C1 segment of cervical spinal cord (tissue), 14 donors: ENCODE measurements around the gene DNTTIP2.
A peak's percentile ranks its signal among the peaks of the same experiment; 100 is the strongest.
"Not testable (repeated sequence)": the region's sequence is repeated elsewhere in the genome, so short reads cannot be mapped to it uniquely, and the experiment has no call there.

ENCODE experiments used
- DNase-seq, 14 donors: peaks; one replicate each; lab custom pipeline; 2025; lab: John Stamatoyannopoulos, UW

DNTTIP2 gene

DNA sequence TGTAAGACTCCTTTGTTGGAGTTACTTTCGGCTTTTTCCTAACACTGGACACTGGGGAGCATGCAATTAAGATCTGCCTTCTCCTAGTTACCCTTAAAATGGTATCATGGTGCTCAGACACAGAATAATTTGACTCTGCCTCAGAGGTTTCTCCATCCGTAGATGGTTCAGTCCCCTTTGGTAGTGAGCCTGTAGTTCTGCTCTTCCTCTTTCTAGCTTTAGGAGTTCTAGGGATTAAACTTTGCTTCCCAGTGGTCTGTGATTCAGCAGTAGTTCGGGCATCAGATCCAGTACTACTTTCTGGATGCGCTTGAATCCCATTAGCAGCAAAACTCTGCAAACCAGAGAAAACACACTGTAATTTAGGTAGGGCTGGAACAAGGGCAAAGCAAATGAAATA lies 1.5 kb downstream of the DNTTIP2 start:
- no peak for DNase-seq

DNA sequence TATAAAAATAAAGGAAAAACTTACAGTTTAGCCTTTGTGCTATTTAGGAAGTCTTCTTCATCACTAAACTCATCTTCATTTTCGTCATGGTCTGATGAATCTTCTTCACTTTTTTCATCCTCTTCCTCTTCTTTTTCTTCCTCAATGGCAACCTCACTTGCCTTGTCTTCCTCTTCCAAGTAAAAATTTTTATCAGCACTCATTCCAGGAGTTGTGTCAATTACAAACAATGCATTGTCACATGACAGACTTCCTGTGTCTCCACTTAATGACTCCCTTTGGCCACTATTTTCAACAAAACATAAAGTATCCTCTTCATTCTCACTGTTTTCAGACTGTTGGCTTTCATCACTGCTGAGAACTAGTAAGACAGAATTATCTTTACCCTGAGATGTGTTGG lies 2.8 kb downstream of the DNTTIP2 start:
- DNase-seq, result no peak

DNA sequence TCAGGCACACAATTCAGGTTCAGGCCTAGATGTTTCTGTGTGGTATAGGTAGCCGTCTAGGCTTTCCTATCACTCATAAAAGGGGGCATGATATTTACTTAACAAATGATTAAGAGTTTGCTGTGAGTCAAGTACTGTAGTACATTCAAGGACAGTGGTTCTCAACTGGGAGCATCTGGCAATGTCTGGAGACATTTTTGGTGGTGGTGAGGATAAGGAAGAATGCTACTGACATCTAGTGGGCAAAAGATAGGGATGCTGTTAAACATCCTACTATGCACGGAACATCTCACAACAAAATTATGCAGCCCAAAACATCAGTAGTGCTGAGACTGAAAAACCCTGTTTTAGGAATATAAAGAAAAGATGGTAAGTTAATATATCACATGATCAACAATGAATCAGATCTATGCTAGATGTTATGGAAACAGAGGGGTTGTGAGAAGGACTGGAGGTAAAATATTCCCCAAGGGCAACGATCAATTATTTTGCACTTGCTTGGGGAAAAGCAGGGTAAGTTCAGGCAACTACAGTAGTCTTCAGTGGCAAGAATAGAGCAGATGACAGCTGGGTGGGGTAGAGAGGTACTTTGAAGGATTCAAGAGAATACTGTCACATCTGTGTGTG lies 4.9 kb downstream of the DNTTIP2 start:
- no peak for DNase-seq

DNA sequence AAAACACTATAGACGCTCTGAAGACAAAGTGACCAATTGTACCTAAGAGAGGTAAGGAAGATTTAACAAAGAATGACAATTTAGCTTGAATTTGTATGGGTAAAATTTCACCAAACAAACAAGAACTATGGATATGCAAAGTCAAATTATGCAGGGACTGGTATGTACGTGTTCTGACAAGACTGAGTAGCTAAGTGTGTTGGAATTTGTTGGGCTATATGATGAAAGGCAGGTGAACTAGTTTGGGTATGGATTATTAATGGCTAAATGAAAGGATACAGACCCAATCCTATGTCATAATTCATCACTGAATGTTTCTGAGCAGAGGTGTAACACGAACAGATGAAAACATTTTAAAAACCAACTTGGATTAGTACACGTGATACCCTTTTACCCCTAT lies 7.6 kb downstream of the DNTTIP2 start:
- DNase-seq, result no peak

DNA sequence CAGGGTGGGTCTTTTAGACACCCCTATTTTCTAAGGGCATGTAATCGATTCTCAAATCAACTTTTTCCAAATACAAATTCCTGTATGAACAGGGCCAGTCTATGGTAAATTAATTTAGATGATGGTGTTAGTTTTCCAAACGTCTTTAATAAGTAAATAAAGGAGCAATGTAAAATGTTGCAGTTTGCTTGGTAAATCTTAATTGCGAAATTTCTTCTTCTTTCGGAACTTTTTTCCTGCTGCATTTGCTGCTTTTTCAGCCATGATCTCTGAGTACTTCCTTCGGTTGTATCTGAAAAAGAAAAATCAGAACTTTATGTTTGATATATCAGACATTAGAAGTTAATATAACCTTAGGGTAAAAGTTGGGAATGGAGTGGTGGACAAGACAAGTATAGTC lies 9.4 kb downstream of the DNTTIP2 start:
- no peak for DNase-seq

DNA sequence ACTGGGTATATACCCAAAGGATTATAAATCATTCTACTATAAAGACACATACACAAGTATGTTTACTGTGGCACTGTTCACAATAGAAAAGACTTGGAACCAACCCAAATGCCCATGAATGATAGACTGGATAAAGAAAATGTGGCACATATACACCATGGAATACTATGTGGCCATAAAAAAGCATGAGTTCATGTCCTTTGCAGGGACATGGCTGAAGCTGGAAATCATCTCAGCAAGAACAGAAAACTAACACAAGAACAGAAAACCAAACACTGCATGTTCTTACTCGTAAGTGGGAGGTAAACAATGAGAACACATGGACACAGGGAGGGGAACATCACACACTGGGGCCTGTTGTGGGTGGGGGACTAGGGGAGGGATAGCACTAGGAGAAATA lies 10.5 kb downstream of the DNTTIP2 start:
- DNase-seq, result not testable (repeated sequence)

DNA sequence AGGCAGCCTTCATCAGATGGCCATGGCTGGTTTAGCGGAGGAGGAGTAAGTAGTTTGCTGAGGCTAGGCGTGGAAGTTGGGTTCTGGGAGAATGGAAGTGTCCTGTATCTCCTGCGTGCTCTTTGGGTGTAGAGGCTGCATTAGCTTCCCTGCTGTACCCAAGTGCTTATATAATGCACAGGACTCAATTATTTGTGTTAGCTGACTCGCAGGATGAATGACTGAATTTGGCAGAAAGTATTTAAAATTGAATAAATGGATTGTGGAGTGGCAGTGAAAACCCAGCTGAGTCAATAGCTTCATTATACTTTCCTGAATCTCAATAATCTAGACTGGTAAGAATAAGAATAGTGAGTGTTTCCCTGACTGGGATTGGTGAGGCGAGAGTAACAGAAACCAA lies 13.8 kb downstream of the DNTTIP2 start:
- DNase-seq, result no peak

DNA sequence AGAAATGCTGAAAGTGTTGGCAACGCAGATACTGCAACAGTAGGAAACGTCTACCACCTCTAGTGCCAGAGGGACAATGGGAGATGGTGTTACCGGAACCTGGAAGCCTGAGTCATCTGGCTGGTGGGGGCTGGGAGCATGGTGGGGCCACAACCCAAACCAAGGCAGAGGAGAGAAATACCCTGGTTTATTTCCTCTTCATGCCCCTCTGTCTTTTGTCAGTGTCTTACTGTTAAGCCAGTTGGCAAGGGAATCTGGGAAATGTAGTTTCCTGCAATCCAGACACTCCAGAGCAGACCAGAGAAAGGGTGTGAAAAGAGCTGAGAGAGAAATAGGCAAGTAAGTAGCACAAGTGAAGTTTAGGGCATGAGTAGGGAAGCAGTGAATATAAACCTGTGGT lies 14.8 kb downstream of the DNTTIP2 start:
- no peak for DNase-seq

DNA sequence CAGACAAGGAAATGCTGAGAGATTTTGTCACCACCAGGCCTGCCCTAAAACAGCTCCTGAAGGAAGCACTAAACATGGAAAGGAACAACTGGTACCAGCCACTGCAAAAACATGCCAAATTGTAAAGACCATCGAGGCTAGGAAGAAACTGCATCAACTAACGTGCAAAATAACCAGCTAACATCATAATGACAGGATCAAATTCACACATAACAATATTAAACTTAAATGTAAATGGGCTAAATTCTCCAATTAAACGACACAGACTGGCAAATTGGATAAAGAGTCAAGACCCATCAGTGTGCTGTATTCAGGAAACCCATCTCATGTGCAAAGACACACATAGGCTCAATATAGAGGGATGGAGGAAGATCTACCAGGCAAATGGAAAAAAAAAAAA lies 21.4 kb downstream of the DNTTIP2 start:
- not testable (repeated sequence) for DNase-seq

DNA sequence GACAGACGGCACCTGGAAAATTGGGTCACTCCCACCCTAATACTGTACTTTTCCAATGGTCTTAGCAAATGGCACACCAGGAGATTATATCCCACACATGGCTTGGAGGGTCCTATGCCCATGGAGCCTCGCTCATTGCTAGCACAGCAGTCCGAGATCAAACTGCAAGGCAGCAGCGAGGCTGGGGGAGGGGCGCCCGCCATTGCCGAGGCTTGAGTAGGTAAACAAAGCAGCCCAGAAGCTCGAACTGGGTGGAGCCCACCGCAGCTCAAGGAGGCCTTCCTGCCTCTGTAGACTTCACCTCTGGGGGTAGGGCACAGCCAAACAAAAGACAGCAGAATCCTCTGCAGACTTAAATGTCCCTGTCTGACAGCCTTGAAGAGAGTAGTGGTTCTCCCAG lies 23.0 kb downstream of the DNTTIP2 start:
- not testable (repeated sequence) for DNase-seq

DNA sequence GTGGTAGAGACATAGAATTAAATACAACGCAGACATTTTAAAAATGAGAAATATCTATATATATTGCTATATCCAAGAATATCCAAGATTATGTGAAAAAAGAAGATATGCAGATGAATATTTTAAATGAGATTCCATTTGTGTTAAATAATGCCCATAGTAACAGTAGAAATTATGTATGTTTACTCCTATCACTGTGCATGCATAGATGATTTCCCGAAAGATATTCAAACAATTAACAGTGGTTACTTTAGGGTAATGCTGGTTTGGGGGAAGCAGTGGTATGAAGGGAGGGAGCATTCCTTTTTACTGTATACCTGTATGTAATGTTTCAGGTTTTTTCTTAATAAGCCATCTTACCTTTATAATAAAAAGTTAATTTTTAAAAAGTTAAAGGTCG lies 25.1 kb downstream of the DNTTIP2 start:
- no peak for DNase-seq

DNA sequence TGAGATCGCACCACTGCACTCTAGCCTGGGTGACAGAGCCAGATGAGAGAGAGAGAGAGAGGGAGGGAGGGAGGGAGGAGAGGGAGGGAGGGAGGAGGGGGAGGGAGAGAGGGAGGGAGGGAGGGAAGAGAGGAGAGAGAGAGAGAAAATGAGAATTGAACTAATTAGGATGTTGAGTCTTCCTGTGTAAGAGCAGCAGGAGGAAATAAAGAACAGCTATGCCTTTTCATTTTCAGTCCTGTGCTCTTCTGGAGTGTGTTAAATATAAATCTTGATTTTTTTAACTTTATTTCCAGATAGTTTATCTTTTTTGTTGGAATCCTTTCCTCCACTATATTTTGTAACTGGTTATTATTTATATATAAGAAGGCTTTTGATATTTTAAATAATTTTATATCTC lies 27.1 kb downstream of the DNTTIP2 start:
- no peak for DNase-seq

DNA sequence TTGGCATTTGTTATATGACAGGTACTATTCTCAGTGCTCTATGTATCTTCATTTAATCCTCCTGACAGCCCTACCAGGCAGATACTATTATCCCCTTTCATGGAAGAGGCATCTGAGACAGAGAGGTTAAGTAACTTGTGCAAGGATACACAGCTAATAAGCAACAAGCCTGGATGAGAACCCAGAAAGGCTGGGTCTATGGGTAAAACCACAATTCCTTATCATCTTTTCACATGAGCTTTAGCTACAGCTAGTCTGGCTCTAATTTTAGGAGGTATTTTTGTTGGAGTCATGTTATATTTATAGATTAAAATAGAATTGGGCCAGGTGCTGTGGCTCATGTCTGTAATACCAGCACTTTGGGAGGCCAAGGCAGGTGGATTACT lies 27.7 kb downstream of the DNTTIP2 start:
- DNase-seq, result no peak

DNA sequence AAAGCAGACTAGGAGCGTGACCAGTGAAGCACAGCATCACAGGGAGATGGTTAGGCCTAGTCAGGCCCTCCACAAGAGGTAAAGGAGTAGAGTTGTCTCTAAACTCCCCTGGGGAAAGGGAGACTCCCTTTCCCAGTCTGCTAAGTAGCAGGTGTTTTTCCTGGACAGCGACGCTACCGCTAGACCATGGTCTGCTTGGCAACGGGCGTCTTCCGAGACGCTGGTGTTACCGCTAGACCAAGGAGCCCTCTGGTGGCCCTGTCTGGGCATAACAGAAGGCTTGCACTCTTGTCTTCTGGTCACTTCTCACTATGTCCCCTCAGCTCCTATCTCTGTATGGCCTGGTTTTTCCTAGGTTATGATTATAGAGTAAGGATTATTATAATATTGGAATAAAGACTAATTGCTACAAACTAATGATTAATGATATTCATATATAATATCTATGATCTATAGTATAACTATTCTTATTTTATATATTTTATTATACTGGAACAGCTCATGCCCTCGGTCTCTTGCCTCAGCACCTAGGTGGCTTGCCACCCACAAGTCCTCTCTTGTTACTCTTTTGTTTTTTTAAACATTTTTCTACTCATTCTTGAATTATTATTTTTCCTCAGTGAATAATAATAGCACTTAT lies 28.2 kb downstream of the DNTTIP2 start:
- DNase-seq, result peak in 8 of 14 donors; percentile 3 to 31 (median 16)

DNA sequence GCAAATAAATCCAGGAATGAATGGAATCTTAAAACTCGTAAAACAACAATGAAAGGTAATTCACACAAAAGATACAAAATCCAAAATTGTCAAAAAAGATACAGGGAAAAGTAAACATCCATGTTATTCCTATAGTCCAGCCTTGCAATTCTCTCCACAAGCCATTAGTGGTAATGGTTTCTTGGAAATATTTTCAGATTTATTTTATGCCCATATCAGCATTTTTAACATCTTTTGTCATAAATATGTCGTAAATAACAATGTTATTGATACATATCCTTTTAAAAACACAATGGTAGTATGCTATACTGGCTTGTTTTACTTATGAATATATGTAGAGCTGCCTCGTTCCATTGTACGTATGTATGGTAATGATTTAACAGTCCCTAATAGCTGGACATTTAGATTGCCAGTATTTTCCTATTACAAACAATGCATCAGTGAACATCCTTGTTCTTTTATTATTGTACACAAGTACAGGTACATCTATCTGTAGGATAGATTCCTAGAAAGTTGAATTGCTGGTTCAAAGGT lies 30.6 kb downstream of the DNTTIP2 start:
- DNase-seq, result no peak

DNA sequence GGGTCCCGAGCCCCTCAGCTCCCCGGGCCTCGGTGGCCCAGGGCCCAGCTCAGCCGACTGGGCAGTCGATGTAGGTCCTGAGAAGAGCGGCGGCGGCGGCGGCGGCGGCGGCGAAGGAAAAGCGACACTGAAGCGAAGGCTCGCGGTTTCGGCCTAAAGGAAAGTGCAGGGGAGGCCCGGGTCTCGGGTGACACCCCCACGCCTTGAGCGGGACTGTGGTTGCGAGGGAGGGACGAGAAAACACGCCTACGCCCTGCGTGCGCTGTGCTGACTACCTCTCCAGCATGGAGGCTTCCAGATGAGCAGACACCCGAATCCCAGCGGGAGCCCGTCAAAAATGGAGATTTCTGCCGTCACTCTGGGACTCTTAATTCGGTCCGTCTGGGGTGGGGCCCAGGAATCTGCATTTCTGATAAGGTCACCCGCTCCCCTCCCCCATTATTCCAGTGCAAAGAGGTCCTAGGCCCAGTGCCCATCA lies 31.2 kb downstream of the DNTTIP2 start:
- DNase-seq, result peak in 12 of 14 donors; percentile 48 to 79 (median 70)

DNA sequence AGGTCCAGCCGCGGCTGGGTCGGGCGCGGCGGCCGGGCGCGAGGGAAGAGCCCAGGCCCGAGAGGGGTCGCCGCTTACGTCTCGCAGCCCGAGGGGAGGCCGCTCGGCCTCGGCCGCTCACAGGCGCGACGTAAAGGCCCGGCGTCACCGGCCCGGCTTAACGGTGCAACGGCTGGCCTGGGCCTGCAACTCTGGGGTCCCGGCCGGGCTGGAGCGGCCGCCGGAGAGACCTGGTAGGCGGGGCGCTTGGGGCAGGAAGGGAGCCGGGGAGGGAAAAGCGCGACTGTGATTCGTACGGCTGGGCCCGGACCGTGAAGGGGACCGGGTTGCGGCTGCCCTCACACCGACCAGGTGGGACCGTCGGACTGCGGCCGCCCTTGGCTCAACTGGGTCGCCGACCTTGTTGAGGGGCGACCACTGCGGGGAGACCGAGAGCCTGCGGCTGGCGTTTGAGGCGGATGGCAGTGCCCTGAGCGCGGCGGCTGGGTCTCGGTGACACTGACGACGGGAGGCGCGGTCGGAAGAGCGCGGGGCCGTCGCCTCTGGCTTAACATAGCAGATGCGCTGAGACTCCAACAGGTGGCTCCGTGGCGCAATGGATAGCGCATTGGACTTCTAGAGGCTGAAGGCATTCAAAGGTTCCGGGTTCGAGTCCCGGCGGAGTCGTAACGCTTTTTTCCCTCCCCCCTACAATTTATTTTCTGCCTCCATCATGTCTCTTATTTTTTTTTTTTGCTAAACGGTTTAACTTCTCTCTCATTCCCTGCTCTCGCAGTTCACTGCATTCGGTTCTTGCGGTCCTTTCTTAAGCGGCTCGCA lies 31.8 kb downstream of the DNTTIP2 start:
- DNase-seq, result peak; percentile 32 to 91 (median 79)

DNA sequence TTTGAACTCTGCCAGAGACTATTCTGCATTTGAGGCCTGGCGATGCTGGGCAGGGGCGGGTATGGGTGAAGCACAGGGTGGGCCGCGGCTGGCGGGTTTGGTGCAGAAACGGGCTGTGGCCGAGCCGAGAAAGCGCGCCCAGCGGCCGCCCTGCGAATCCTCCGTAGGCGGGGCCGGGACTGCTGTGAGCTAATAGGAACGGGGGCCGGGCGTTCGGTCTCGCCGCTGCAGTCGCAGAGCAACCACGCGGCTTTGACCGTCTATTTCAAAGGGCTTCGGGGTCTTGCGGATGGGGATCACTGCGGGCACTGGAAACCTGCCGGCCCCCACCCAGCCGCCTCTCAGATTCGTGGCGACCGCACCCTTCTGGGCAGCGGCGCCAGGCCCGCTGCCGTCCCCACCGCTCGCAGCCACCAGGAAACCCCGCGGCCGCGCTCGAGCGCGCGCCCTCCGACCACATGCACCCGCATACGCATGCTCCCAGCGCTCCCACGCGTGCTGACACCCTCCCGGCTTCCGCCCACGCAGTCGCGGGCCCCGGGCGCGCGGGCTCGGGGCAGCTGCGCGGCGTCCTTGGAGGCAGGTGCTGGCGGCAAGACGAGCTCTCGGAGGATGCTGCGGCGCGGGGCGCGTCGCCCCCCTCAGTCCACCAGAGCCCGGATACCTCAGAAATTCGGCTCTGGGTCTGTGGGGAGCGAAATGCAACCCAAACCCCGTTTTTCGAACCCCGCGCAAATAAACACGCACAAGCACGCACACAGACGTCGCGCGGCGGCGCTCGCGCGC lies 32.6 kb downstream of the DNTTIP2 start:
- peak; percentile 21 to 94 (median 86) for DNase-seq

DNA sequence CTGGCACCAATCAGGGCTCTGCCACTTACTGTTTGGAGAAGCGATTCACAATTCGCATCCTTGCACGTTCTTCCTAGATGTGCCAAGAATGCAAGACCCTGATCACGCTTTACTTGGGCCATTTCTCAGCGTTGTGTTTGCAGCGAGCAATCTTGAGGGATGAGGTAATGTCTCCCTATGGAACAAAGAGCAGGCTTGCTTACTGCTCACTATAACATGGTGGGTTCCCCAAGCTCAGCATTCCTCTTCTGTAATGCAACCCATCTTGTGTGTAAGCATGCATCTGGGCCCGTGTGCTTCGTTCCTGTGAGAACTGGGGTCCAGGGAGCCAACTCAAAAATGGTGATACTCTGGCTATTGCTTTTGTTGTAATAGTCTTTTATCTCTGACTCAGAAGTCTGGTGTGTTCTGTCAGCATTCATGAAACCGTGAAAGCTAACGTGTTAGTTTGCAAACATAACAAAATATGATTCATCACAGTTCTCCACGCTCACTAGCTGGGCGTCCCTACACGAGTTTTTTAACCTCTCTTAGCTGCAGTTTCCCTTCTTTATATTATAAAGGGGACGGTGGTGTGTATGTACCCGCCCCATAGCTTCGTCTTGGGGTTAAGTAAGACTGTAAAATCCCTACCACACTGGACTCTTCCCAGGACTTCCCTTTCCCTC lies 33.3 kb downstream of the DNTTIP2 start:
- peak in 5 of 14 donors; percentile 22 to 51 (median 28) for DNase-seq

DNA sequence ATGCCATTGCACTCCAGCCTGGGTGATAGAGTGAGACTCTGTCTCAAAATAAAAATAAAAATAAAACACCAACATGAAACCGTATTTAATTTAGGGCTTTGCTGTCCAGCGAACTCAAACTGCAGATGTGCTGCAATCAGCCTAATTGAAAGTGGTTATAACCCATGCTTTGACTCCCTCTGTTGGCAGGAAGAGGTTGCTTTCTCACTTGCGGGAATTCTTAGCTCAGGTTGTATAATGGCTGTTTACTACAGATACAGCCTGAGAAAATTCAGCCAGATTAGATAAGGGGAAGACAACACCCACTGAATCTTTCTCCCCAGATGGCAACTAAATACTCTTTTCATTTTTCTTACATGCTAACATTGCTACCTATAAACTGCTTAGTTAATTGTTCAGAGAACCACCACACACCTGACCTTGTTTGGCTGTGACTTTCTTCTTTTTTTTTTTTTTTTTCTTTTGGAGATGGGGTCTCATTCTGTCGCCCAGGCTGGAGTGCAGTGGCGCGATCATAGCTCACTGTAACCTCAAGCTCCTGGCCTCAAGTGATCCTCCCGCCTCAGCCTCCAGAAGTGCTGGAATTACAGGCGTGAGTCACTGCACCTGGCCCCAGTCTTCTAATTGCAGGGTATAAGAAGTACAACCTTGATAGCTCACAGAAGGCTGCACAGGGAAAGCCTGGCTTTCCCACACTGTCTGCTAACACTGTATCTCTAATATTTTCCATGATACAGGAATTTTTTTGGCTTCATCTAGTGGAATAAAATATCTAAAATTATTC lies 34.6 kb downstream of the DNTTIP2 start:
- peak in 7 of 14 donors; percentile 2 to 43 (median 8) for DNase-seq
